Measurements from ENCODE around the gene CTSH. TPM values are rescaled to one million over a fixed set of nuclear protein-coding genes. Genes with fewer than 3 reads are reported as not detected.

The CTSH gene
- total RNA-seq, 1 donor from 2014 or later = 5.7 TPM

- H3K36me3 Mint-ChIP-seq (ENCODE audit: low read depth, unreplicated experiment) = peaks cover 18% of the 10 kb centered on the region
- Histone ChIP-seq H3K4me2 (ENCODE audit: low read length) (no peak overlapping the region), H3K4me3 (ENCODE audit: insufficient read depth, low read depth, low read length) (no peak overlapping the region), H3K36me3 (ENCODE audit: insufficient read depth, low read length) (peaks cover 25% of the 10 kb centered on the region), H3K4me1 (ENCODE audit: insufficient read depth, low read length) (no peaks in the 10 kb centered on the region), H2AFZ (ENCODE audit: low read depth, low read length) (no peak overlapping the region), H3K27ac (ENCODE audit: low read depth, low read length) (no peak overlapping the region), H3K79me2 (ENCODE audit: insufficient read depth, low read length) (no peaks in the 10 kb centered on the region), H3K27me3 (ENCODE audit: insufficient read depth, low read length) (no peaks in the 10 kb centered on the region), H4K20me1 (ENCODE audit: insufficient read depth, low read length) (peaks cover 30% of the 10 kb centered on the region), H3K9me3 (ENCODE audit: insufficient read depth, low read depth, low read length) (no peaks in the 10 kb centered on the region), H3K9ac (ENCODE audit: low read length) (no peak overlapping the region)
- no peaks in the 10 kb centered on the region for H3K27me3 Mint-ChIP-seq (ENCODE audit: low read depth, unreplicated experiment)
- no peak for FAIRE-seq
- DNase-seq (ENCODE audit: low read depth) = no peak
- no peaks in the 10 kb centered on the region for H3K4me1 Mint-ChIP-seq (ENCODE audit: low read depth, unreplicated experiment)
- no peaks in the 10 kb centered on the region for H3K9me3 Mint-ChIP-seq (ENCODE audit: unreplicated experiment)
- no peak overlapping the region for H3K4me3 Mint-ChIP-seq (ENCODE audit: unreplicated experiment)
- TF ChIP-seq CTCF (IDR thresholded peaks at IDR 0.05; ENCODE audit: insufficient read depth, low read depth, low read length) (no peak), EZH2 (IDR thresholded peaks at IDR 0.05; ENCODE audit: insufficient read depth, low read length) (no peak)
- no peak overlapping the region for H3K27ac Mint-ChIP-seq (ENCODE audit: unreplicated experiment)
Observed at GRCh38 chr15:78922527-78922926, 22.3 kb downstream of the CTSH start.

- Histone ChIP-seq H3K4me2 (ENCODE audit: low read length) (no peak overlapping the region), H3K4me3 (ENCODE audit: insufficient read depth, low read depth, low read length) (no peak overlapping the region), H3K27ac (ENCODE audit: low read depth, low read length) (no peak overlapping the region), H3K79me2 (ENCODE audit: insufficient read depth, low read length) (peaks cover 3% of the 10 kb centered on the region), H3K36me3 (ENCODE audit: insufficient read depth, low read length) (peaks cover 25% of the 10 kb centered on the region), H3K4me1 (ENCODE audit: insufficient read depth, low read length) (no peaks in the 10 kb centered on the region), H3K27me3 (ENCODE audit: insufficient read depth, low read length) (no peaks in the 10 kb centered on the region), H3K9ac (ENCODE audit: low read length) (no peak overlapping the region), H2AFZ (ENCODE audit: low read depth, low read length) (no peak overlapping the region), H3K9me3 (ENCODE audit: insufficient read depth, low read depth, low read length) (no peaks in the 10 kb centered on the region), H4K20me1 (ENCODE audit: insufficient read depth, low read length) (peaks cover 33% of the 10 kb centered on the region)
- FAIRE-seq = no peak
- no peak for DNase-seq (ENCODE audit: low read depth)
- Mint-ChIP-seq H3K27me3 (ENCODE audit: low read depth, unreplicated experiment) (no peaks in the 10 kb centered on the region), H3K4me3 (ENCODE audit: unreplicated experiment) (no peak overlapping the region), H3K36me3 (ENCODE audit: low read depth, unreplicated experiment) (peaks cover 15% of the 10 kb centered on the region), H3K9me3 (ENCODE audit: unreplicated experiment) (no peaks in the 10 kb centered on the region), H3K27ac (ENCODE audit: unreplicated experiment) (peak overlapping the region; percentile 26), H3K4me1 (ENCODE audit: low read depth, unreplicated experiment) (peaks cover 3% of the 10 kb centered on the region)
- TF ChIP-seq EZH2 (IDR thresholded peaks at IDR 0.05; ENCODE audit: insufficient read depth, low read length) (no peak), CTCF (IDR thresholded peaks at IDR 0.05; ENCODE audit: insufficient read depth, low read depth, low read length) (no peak)
Observed at GRCh38 chr15:78921940-78922339, 22.9 kb downstream of the CTSH start.

DNA sequence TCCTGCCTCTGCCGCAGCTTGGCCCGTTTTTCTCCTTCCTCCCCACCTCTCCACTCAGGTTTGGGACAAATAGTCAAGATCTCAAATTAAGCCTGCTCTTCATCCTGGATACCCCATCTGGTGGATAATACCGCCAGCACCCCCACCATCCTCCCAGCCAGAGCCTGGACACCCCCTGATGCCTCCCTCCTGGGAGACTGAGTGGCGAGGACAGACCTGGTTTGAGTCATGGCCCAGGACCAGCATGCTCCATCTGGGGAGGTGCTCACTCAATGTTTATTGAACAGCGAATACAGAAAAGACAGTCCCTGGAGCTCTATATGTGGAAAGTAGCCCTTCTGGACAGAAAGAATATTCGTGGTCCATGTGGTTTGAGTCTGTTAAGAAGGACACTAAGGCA, 23.3 kb downstream of the CTSH start:
- Mint-ChIP-seq H3K4me3 (ENCODE audit: unreplicated experiment) (no peak overlapping the region), H3K27me3 (ENCODE audit: low read depth, unreplicated experiment) (no peaks in the 10 kb centered on the region), H3K36me3 (ENCODE audit: low read depth, unreplicated experiment) (peaks cover 18% of the 10 kb centered on the region), H3K27ac (ENCODE audit: unreplicated experiment) (no peak overlapping the region), H3K4me1 (ENCODE audit: low read depth, unreplicated experiment) (peaks cover 6% of the 10 kb centered on the region), H3K9me3 (ENCODE audit: unreplicated experiment) (no peaks in the 10 kb centered on the region)
- H2AFZ ChIP-seq (ENCODE audit: low read depth, low read length) = no peak overlapping the region
- peaks cover 3% of the 10 kb centered on the region for H3K79me2 ChIP-seq (ENCODE audit: insufficient read depth, low read length)
- FAIRE-seq = no peak
- H4K20me1 ChIP-seq (ENCODE audit: insufficient read depth, low read length) = peaks cover 32% of the 10 kb centered on the region
- no peaks in the 10 kb centered on the region for H3K9me3 ChIP-seq (ENCODE audit: insufficient read depth, low read depth, low read length)
- H3K36me3 ChIP-seq (ENCODE audit: insufficient read depth, low read length) = peaks cover 25% of the 10 kb centered on the region
- DNase-seq (ENCODE audit: low read depth) = no peak
- TF ChIP-seq CTCF (IDR thresholded peaks at IDR 0.05; ENCODE audit: insufficient read depth, low read depth, low read length) (no peak), EZH2 (IDR thresholded peaks at IDR 0.05; ENCODE audit: insufficient read depth, low read length) (no peak)
- no peak overlapping the region for H3K27ac ChIP-seq (ENCODE audit: low read depth, low read length)
- H3K27me3 ChIP-seq (ENCODE audit: insufficient read depth, low read length) = no peaks in the 10 kb centered on the region
- no peak overlapping the region for H3K4me3 ChIP-seq (ENCODE audit: insufficient read depth, low read depth, low read length)
- no peak overlapping the region for H3K4me2 ChIP-seq (ENCODE audit: low read length)
- no peak overlapping the region for H3K9ac ChIP-seq (ENCODE audit: low read length)
- no peaks in the 10 kb centered on the region for H3K4me1 ChIP-seq (ENCODE audit: insufficient read depth, low read length)

Measured in astrocyte (in vitro differentiated cells and primary cell).